ENCODE data around the gene SLC19A1. TPM values are rescaled to one million over a fixed set of nuclear protein-coding genes. Genes with fewer than 3 reads are reported as not detected.

Gene SLC19A1
- total RNA-seq, 2 donors from 2014 or later = 23.3 to 110 TPM

GRCh38 chr21:45525153-45525909, 16.9 kb downstream of the SLC19A1 start:
- Mint-ChIP-seq H3K36me3 (peaks cover 18% of the 10 kb centered on the region), H3K9me3 (no peaks in the 10 kb centered on the region), H3K4me1 (ENCODE audit: low read depth in 2 of 2) (no peaks in the 10 kb centered on the region), H3K4me3 (no peak overlapping the region), H3K27ac (no peak overlapping the region), H3K27me3 (no peaks in the 10 kb centered on the region)
- ATAC-seq (no peak), DNase-seq (ENCODE audit: low spot score) (peak; percentile 54)

- Mint-ChIP-seq H3K4me1 (ENCODE audit: low read depth in 2 of 2) (no peaks in the 10 kb centered on the region), H3K36me3 (peaks cover 24% of the 10 kb centered on the region), H3K27ac (no peak overlapping the region), H3K27me3 (no peaks in the 10 kb centered on the region), H3K4me3 (no peak overlapping the region), H3K9me3 (no peaks in the 10 kb centered on the region)
- no peak for DNase-seq (ENCODE audit: low spot score)
- ATAC-seq = no peak
Measured at GRCh38 chr21:45524756-45525152, 17.5 kb downstream of the SLC19A1 start.

GRCh38 chr21:45523411-45524101, 18.7 kb downstream of the SLC19A1 start:
- Mint-ChIP-seq H3K4me3 (no peak overlapping the region), H3K27me3 (no peaks in the 10 kb centered on the region), H3K27ac (peak overlapping the region in 1 of 2 donors; percentile 33), H3K4me1 (ENCODE audit: low read depth in 2 of 2) (peaks cover 0 to 4% of the 10 kb centered on the region in 2 donors), H3K9me3 (peaks cover 9% of the 10 kb centered on the region), H3K36me3 (peaks cover 36% of the 10 kb centered on the region)
- peak; percentile 36 to 37 for ATAC-seq
- DNase-seq (ENCODE audit: low spot score) = peak; percentile 52

- Mint-ChIP-seq H3K36me3 (peaks cover 41% of the 10 kb centered on the region), H3K27ac (peak overlapping the region in 1 of 2 donors; percentile 33), H3K4me3 (no peak overlapping the region), H3K4me1 (ENCODE audit: low read depth in 2 of 2) (peaks cover under 1 to 10% of the 10 kb centered on the region in 2 donors), H3K9me3 (peaks cover 12% of the 10 kb centered on the region), H3K27me3 (no peaks in the 10 kb centered on the region)
- DNase-seq (ENCODE audit: low spot score) (peak; percentile 25), ATAC-seq (no peak)
Measured at GRCh38 chr21:45522986-45523385, 19.3 kb downstream of the SLC19A1 start.

- ATAC-seq (no peak), DNase-seq (ENCODE audit: low spot score) (peak; percentile 50)
- Mint-ChIP-seq H3K36me3 (peaks cover 45% of the 10 kb centered on the region), H3K27ac (no peak overlapping the region), H3K4me1 (ENCODE audit: low read depth in 2 of 2) (peaks cover 4 to 14% of the 10 kb centered on the region in 2 donors), H3K27me3 (no peaks in the 10 kb centered on the region), H3K4me3 (no peak overlapping the region), H3K9me3 (peaks cover 15% of the 10 kb centered on the region)
Measured at GRCh38 chr21:45522381-45522780, 19.9 kb downstream of the SLC19A1 start.

GRCh38 chr21:45521241-45521640, 21.0 kb downstream of the SLC19A1 start:
- ATAC-seq = no peak
- peaks cover 15% of the 10 kb centered on the region for H3K9me3 Mint-ChIP-seq
- H3K4me3 Mint-ChIP-seq = no peak overlapping the region
- no peaks in the 10 kb centered on the region for H3K27me3 Mint-ChIP-seq
- DNase-seq (ENCODE audit: low spot score) = no peak
- H3K27ac Mint-ChIP-seq = no peak overlapping the region
- H3K4me1 Mint-ChIP-seq (ENCODE audit: low read depth in 2 of 2) = peaks cover 4 to 14% of the 10 kb centered on the region in 2 donors
- peaks cover 45% of the 10 kb centered on the region for H3K36me3 Mint-ChIP-seq

GRCh38 chr21:45519182-45519581, 23.1 kb downstream of the SLC19A1 start:
- H3K4me1 Mint-ChIP-seq (ENCODE audit: low read depth in 2 of 2) = peaks cover 4 to 14% of the 10 kb centered on the region in 2 donors
- H3K27me3 Mint-ChIP-seq = no peaks in the 10 kb centered on the region
- no peak overlapping the region for H3K27ac Mint-ChIP-seq
- peaks cover 45% of the 10 kb centered on the region for H3K36me3 Mint-ChIP-seq
- no peak overlapping the region for H3K4me3 Mint-ChIP-seq
- ATAC-seq (no peak), DNase-seq (ENCODE audit: low spot score) (no peak)
- H3K9me3 Mint-ChIP-seq = peaks cover 15% of the 10 kb centered on the region

- peaks cover 4 to 14% of the 10 kb centered on the region in 2 donors for H3K4me1 Mint-ChIP-seq (ENCODE audit: low read depth in 2 of 2)
- H3K36me3 Mint-ChIP-seq = peaks cover 45% of the 10 kb centered on the region
- peaks cover 15% of the 10 kb centered on the region for H3K9me3 Mint-ChIP-seq
- H3K27me3 Mint-ChIP-seq = no peaks in the 10 kb centered on the region
- ATAC-seq (no peak), DNase-seq (ENCODE audit: low spot score) (no peak)
- H3K4me3 Mint-ChIP-seq = peak overlapping the region; percentile 63
- H3K27ac Mint-ChIP-seq = peak overlapping the region in 1 of 2 donors; percentile 34
Measured at GRCh38 chr21:45518742-45519141, 23.5 kb downstream of the SLC19A1 start.

GRCh38 chr21:45517249-45518065, 24.8 kb downstream of the SLC19A1 start:
- no peaks in the 10 kb centered on the region for H3K27me3 Mint-ChIP-seq
- ATAC-seq (peak in 1 of 2 donors; percentile 61), DNase-seq (ENCODE audit: low spot score) (peak; percentile 38)
- peaks cover 44% of the 10 kb centered on the region for H3K36me3 Mint-ChIP-seq
- peaks cover 4 to 14% of the 10 kb centered on the region in 2 donors for H3K4me1 Mint-ChIP-seq (ENCODE audit: low read depth in 2 of 2)
- peaks cover 15% of the 10 kb centered on the region for H3K9me3 Mint-ChIP-seq
- peak overlapping the region; percentile 34 to 43 for H3K27ac Mint-ChIP-seq
- H3K4me3 Mint-ChIP-seq = peak overlapping the region; percentile 63

- ATAC-seq (no peak), DNase-seq (ENCODE audit: low spot score) (no peak)
- Mint-ChIP-seq H3K36me3 (peaks cover 41% of the 10 kb centered on the region), H3K4me1 (ENCODE audit: low read depth in 2 of 2) (peaks cover 4 to 14% of the 10 kb centered on the region in 2 donors), H3K27me3 (no peaks in the 10 kb centered on the region), H3K4me3 (no peak overlapping the region), H3K27ac (no peak overlapping the region), H3K9me3 (peaks cover 15% of the 10 kb centered on the region)
Measured at GRCh38 chr21:45516671-45517151, 25.5 kb downstream of the SLC19A1 start.

- Mint-ChIP-seq H3K27me3 (no peaks in the 10 kb centered on the region), H3K27ac (no peak overlapping the region), H3K36me3 (peaks cover 36% of the 10 kb centered on the region), H3K4me1 (ENCODE audit: low read depth in 2 of 2) (peaks cover 4 to 14% of the 10 kb centered on the region in 2 donors), H3K9me3 (peaks cover 15% of the 10 kb centered on the region), H3K4me3 (no peak overlapping the region)
- ATAC-seq (no peak), DNase-seq (ENCODE audit: low spot score) (peak; percentile 45)
Measured at GRCh38 chr21:45516071-45516670, 26.1 kb downstream of the SLC19A1 start.

GRCh38 chr21:45515241-45516061, 26.8 kb downstream of the SLC19A1 start:
- peaks cover 28% of the 10 kb centered on the region for H3K36me3 Mint-ChIP-seq
- peaks cover 4 to 14% of the 10 kb centered on the region in 2 donors for H3K4me1 Mint-ChIP-seq (ENCODE audit: low read depth in 2 of 2)
- no peaks in the 10 kb centered on the region for H3K27me3 Mint-ChIP-seq
- DNase-seq (ENCODE audit: low spot score) = peak; percentile 58
- ATAC-seq = peak in 1 of 2 donors; percentile 5
- H3K9me3 Mint-ChIP-seq = peaks cover 15% of the 10 kb centered on the region
- H3K27ac Mint-ChIP-seq = no peak overlapping the region
- no peak overlapping the region for H3K4me3 Mint-ChIP-seq

Measured in natural killer cell treated with Interleukin-12 subunit alpha and Interleukin-12 subunit beta and Interleukin-15 and Interleukin-18, amount 100 ng/mL, for 72 hours (primary cell).